ENCODE data around the gene LHFPL3. TPM values are rescaled to one million over a fixed set of nuclear protein-coding genes. Genes with fewer than 3 reads are reported as not detected.
"Not testable (repeated sequence)": the region's sequence is repeated elsewhere in the genome, so short reads cannot be mapped to it uniquely, and the experiment has no call there.

Gene LHFPL3
- total and polyA plus RNA-seq, 9 donors: 0.04 to 0.53 (median 0.27) TPM; not detected in 4

DNA sequence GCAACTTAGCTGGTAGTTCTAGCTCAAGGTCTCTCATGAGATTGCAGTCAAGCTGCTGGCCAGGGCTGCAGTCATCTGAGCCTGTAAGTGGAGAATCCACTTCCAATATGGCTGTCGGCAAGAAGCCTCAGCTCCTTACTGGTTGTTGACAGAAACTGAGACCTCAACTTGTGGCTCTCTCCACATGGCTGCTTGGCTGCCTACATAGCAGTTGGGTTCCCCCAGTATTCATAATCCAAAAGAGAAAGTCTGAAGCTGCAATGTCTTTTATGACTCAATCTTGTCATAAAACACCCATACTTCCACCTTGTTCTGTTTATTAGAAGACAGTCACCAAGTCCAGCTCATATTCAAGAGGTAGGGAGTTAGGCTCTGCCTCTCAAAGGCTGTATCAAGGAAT, 350.7 kb downstream of the LHFPL3 start:
- Histone ChIP-seq H3K4me1 (ENCODE audit: insufficient read depth) (no peaks in the 10 kb centered on the region), H3K27ac (no peak overlapping the region), H3K27me3 (no peaks in the 10 kb centered on the region), H3K9me3 (no peaks in the 10 kb centered on the region), H3K4me3 (no peak overlapping the region), H3K36me3 (no peaks in the 10 kb centered on the region)
- WGBS, 3 donors: 90 to 96% (median 91%) methylated on average over 1 of the region's 1 CpG
- no peak for DNase-seq
- intact Hi-C loops (cut with DNase I): no loop called here
- no peak for TF ChIP-seq POLR2A (IDR thresholded peaks at IDR 0.05)
- TF ChIP-seq EP300 (IDR thresholded peaks at IDR 0.05): no peak
- TF ChIP-seq, protein P1, sequence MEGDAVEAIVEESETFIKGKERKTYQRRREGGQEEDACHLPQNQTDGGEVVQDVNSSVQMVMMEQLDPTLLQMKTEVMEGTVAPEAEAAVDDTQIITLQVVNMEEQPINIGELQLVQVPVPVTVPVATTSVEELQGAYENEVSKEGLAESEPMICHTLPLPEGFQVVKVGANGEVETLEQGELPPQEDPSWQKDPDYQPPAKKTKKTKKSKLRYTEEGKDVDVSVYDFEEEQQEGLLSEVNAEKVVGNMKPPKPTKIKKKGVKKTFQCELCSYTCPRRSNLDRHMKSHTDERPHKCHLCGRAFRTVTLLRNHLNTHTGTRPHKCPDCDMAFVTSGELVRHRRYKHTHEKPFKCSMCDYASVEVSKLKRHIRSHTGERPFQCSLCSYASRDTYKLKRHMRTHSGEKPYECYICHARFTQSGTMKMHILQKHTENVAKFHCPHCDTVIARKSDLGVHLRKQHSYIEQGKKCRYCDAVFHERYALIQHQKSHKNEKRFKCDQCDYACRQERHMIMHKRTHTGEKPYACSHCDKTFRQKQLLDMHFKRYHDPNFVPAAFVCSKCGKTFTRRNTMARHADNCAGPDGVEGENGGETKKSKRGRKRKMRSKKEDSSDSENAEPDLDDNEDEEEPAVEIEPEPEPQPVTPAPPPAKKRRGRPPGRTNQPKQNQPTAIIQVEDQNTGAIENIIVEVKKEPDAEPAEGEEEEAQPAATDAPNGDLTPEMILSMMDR (IDR thresholded peaks at IDR 0.05): no peak

DNA sequence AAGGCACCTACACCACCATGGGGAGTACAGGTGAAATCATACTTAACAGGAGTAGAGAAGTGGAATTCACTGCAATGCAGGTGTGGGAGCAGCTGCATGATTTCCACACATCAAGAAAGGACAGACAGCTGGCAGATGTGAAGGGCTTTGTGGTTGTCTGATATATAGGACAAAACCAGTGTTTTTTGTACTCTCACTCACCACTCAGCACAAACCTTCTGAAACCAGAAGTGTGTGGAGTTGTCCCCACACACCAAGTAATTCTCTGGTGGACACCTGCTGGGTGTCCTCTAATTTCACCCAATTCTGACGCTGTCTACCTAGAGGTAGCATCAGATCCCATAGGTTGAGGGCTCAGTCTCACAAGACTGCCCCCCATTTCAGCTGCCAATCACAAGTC, 357.9 kb downstream of the LHFPL3 start:
- Histone ChIP-seq H3K4me1 (ENCODE audit: insufficient read depth) (no peaks in the 10 kb centered on the region), H3K27me3 (no peaks in the 10 kb centered on the region), H3K4me3 (no peak overlapping the region), H3K9me3 (no peaks in the 10 kb centered on the region), H3K36me3 (no peaks in the 10 kb centered on the region), H3K27ac (no peak overlapping the region)
- intact Hi-C loops (cut with DNase I): no loop called here
- TF ChIP-seq POLR2A (IDR thresholded peaks at IDR 0.05) (no peak), EP300 (IDR thresholded peaks at IDR 0.05) (no peak)
- TF ChIP-seq, protein P1 (IDR thresholded peaks at IDR 0.05): no peak
- WGBS, 3 donors: 86 to 88% (median 87%) methylated on average over 1 of the region's 1 CpG
- DNase-seq: no peak

DNA sequence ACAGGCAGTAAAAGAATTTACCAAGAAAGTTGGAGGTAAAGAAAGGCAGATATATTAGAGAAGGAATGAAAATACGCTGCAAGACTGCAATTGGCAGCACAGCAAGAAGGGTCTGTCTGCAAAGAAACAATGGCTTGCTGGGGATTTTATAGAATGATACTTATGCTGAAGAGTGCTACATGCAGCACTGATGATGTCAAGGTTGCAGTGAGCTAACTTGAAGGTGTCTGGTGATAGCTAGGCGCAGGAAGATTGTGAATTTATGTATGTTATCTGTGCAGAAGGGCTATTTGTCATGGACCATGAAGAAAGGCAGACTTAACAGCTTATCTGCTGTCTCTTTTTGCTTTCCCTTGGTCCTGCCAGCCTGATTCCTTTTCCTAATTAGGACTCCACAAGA, 366.3 kb downstream of the LHFPL3 start:
- no peaks in the 10 kb centered on the region for H3K36me3 ChIP-seq
- no peak for DNase-seq
- intact Hi-C loops (cut with DNase I): no loop called here
- no peaks in the 10 kb centered on the region for H3K4me1 ChIP-seq (ENCODE audit: insufficient read depth)
- H3K9me3 ChIP-seq: no peaks in the 10 kb centered on the region
- H3K27ac ChIP-seq: no peak overlapping the region
- H3K27me3 ChIP-seq: no peaks in the 10 kb centered on the region
- no peak overlapping the region for H3K4me3 ChIP-seq
- TF ChIP-seq EP300 (IDR thresholded peaks at IDR 0.05) (no peak), POLR2A (IDR thresholded peaks at IDR 0.05) (no peak)
- TF ChIP-seq, protein P1 (IDR thresholded peaks at IDR 0.05): no peak
- WGBS, 3 donors: 19 to 31% (median 20%) methylated on average over 2 of the region's 2 CpGs

DNA sequence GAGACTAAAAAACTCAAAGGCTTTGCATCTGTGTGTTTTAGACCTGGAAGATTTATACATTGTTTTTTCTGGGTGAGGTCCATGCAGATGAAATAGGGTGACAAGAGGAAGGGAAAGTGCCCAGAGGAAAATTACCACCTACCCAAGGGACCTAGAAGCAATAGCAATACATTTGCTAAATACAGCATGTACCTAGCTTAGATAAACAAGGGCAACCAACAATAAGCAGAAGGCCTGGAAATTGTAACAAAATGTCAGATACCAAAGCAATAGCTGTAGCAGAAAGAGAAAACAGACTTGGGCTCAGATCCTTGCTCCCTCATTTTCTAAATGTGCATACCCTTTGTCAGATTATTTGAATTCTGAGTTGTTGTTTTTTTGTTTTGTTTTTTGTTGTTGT, 367.2 kb downstream of the LHFPL3 start:
- intact Hi-C loops (cut with DNase I): no loop called here
- no peak overlapping the region for H3K27ac ChIP-seq
- TF ChIP-seq EP300 (IDR thresholded peaks at IDR 0.05) (no peak), POLR2A (IDR thresholded peaks at IDR 0.05) (no peak)
- TF ChIP-seq, protein P1 (IDR thresholded peaks at IDR 0.05): no peak

DNA sequence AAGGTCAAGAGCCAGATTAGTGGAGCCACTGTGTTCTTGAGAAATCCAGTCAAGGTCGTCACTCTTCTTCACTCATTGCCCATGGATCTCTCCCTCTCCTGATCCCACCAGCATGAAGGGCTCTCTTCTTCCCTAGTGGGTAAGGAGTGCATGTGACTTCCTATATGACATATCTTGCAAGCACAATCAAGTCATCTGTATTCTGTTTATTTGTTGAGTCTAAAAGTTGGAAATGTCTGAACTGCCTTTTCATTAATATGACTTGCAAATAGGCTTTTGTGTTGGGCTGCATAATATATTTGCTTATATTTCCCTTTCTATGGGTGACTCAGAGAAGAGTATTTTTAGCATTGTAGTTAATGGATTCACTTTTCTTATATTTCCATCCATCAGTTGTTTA, 371.9 kb downstream of the LHFPL3 start:
- H3K4me1 ChIP-seq (ENCODE audit: insufficient read depth): no peaks in the 10 kb centered on the region

More for the DNA sequence above, 367.2 kb downstream of the LHFPL3 start:
- Histone ChIP-seq H3K4me3 (no peak overlapping the region), H3K9me3 (no peaks in the 10 kb centered on the region), H3K36me3 (no peaks in the 10 kb centered on the region), H3K27me3 (no peaks in the 10 kb centered on the region), H3K4me1 (ENCODE audit: insufficient read depth) (no peaks in the 10 kb centered on the region)
- DNase-seq: no peak

DNA sequence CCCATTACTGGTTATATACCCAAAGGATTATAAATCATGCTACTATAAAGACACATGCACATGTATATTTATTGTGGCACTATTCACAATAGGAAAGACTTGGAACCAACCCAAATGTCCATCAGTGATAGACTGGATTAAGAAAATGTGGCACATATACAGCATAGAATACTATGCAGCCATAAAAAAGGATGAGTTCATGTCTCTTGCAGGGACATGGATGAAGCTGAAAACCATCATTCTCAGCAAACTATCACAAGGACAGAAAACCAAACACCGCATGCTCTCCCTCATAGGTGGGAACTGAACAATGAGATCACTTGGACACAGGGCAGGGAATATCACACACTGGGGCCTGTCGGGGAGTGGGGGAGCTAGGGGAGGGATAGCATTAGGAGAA, 392.6 kb downstream of the LHFPL3 start:
- H3K27me3 ChIP-seq; DNase-seq; H3K27ac ChIP-seq; H3K4me1 ChIP-seq (ENCODE audit: insufficient read depth); H3K9me3 ChIP-seq; H3K36me3 ChIP-seq; H3K4me3 ChIP-seq; intact Hi-C loops (cut with DNase I): not testable (repeated sequence)
- WGBS, 3 donors: 86 to 94% (median 89%) methylated on average over 2 of the region's 2 CpGs

More for the DNA sequence above, 371.9 kb downstream of the LHFPL3 start:
- Histone ChIP-seq H3K4me3 (no peak overlapping the region), H3K9me3 (no peaks in the 10 kb centered on the region), H3K27me3 (no peaks in the 10 kb centered on the region), H3K27ac (no peak overlapping the region), H3K36me3 (no peaks in the 10 kb centered on the region)
- 75 to 86% (median 86%) methylated on average over 1 of the region's 1 CpG for WGBS, 3 donors
- intact Hi-C loops (cut with DNase I): no loop called here
- no peak for DNase-seq
- TF ChIP-seq, protein P1 (IDR thresholded peaks at IDR 0.05): no peak
- TF ChIP-seq POLR2A (IDR thresholded peaks at IDR 0.05) (no peak), EP300 (IDR thresholded peaks at IDR 0.05) (no peak)
